Measurements from ENCODE around the gene FCHO2.

Gene FCHO2

GRCh38 chr5:73027361-73027760 is 71.5 kb downstream of the FCHO2 start:
- no peak for TF ChIP-seq MAX (IDR thresholded peaks at IDR 0.05)
- TF ChIP-seq NFIC (IDR thresholded peaks at IDR 0.05), result no peak
- no peak for TF ChIP-seq TEAD4 (IDR thresholded peaks at IDR 0.05)
- no peak for TF ChIP-seq REST (IDR thresholded peaks at IDR 0.05; ENCODE audit: low read depth)
- TF ChIP-seq FOXM1 (IDR thresholded peaks at IDR 0.05; ENCODE audit: borderline replicate concordance, low read depth), result no peak
- no peak for TF ChIP-seq USF1 (IDR thresholded peaks at IDR 0.05)
- no peak for TF ChIP-seq CEBPB (IDR thresholded peaks at IDR 0.05)
- TF ChIP-seq CREB1 (IDR thresholded peaks at IDR 0.05; ENCODE audit: low read depth), result no peak
- TF ChIP-seq RAD21 (IDR thresholded peaks at IDR 0.05; ENCODE audit: low read depth), result no peak
- TF ChIP-seq TAF1 (IDR thresholded peaks at IDR 0.05; ENCODE audit: low read depth), result no peak
- TF ChIP-seq EGR1 (IDR thresholded peaks at IDR 0.05), result no peak
- TF ChIP-seq EP300 (IDR thresholded peaks at IDR 0.05; ENCODE audit: borderline replicate concordance), result no peak

- no peak for TF ChIP-seq USF1 (IDR thresholded peaks at IDR 0.05)
- no peak for TF ChIP-seq EP300 (IDR thresholded peaks at IDR 0.05; ENCODE audit: borderline replicate concordance)
Observed at GRCh38 chr5:73027816-73028215, 72.0 kb downstream of the FCHO2 start.

GRCh38 chr5:73028991-73029595 is 73.3 kb downstream of the FCHO2 start:
- TF ChIP-seq EP300 (IDR thresholded peaks at IDR 0.05; ENCODE audit: borderline replicate concordance), result no peak
- no peak for TF ChIP-seq REST (IDR thresholded peaks at IDR 0.05; ENCODE audit: low read depth)
- TF ChIP-seq CREB1 (IDR thresholded peaks at IDR 0.05; ENCODE audit: low read depth), result no peak
- TF ChIP-seq CEBPB (IDR thresholded peaks at IDR 0.05), result no peak
- no peak for TF ChIP-seq MAX (IDR thresholded peaks at IDR 0.05)
- TF ChIP-seq FOXM1 (IDR thresholded peaks at IDR 0.05; ENCODE audit: borderline replicate concordance, low read depth), result no peak
- TF ChIP-seq EGR1 (IDR thresholded peaks at IDR 0.05), result no peak
- no peak for TF ChIP-seq RAD21 (IDR thresholded peaks at IDR 0.05; ENCODE audit: low read depth)
- no peak for TF ChIP-seq TAF1 (IDR thresholded peaks at IDR 0.05; ENCODE audit: low read depth)
- no peak for TF ChIP-seq TCF12 (IDR thresholded peaks at IDR 0.05; ENCODE audit: low read depth)
- no peak for TF ChIP-seq USF1 (IDR thresholded peaks at IDR 0.05)
- no peak for TF ChIP-seq TEAD4 (IDR thresholded peaks at IDR 0.05)
- TF ChIP-seq ZBTB7A (IDR thresholded peaks at IDR 0.05; ENCODE audit: low read depth), result no peak
- TF ChIP-seq YY1 (IDR thresholded peaks at IDR 0.05; ENCODE audit: low read depth), result no peak
- TF ChIP-seq NFIC (IDR thresholded peaks at IDR 0.05), result no peak

- no peak for TF ChIP-seq EP300 (IDR thresholded peaks at IDR 0.05; ENCODE audit: borderline replicate concordance)
- no peak for TF ChIP-seq CREB1 (IDR thresholded peaks at IDR 0.05; ENCODE audit: low read depth)
- no peak for TF ChIP-seq EGR1 (IDR thresholded peaks at IDR 0.05)
Observed at GRCh38 chr5:73030531-73030930, 74.7 kb downstream of the FCHO2 start.

- no peak for TF ChIP-seq YY1 (IDR thresholded peaks at IDR 0.05; ENCODE audit: low read depth)
- TF ChIP-seq EGR1 (IDR thresholded peaks at IDR 0.05), result no peak
- TF ChIP-seq ZBTB7A (IDR thresholded peaks at IDR 0.05; ENCODE audit: low read depth), result no peak
- TF ChIP-seq NFIC (IDR thresholded peaks at IDR 0.05), result peak; percentile 84
- peak; percentile 100 for TF ChIP-seq TEAD4 (IDR thresholded peaks at IDR 0.05)
- TF ChIP-seq REST (IDR thresholded peaks at IDR 0.05; ENCODE audit: low read depth), result no peak
- peak; percentile 95 for TF ChIP-seq EP300 (IDR thresholded peaks at IDR 0.05; ENCODE audit: borderline replicate concordance)
- TF ChIP-seq TAF1 (IDR thresholded peaks at IDR 0.05; ENCODE audit: low read depth), result no peak
- TF ChIP-seq USF1 (IDR thresholded peaks at IDR 0.05), result no peak
- TF ChIP-seq CEBPB (IDR thresholded peaks at IDR 0.05), result peak; percentile 46; the same call in 1 of the 2 replicates
- TF ChIP-seq FOXM1 (IDR thresholded peaks at IDR 0.05; ENCODE audit: borderline replicate concordance, low read depth), result peak; percentile 86; the same call in 1 of the 2 replicates
- peak; percentile 58; the same call in 1 of the 2 replicates for TF ChIP-seq MAX (IDR thresholded peaks at IDR 0.05)
- TF ChIP-seq CREB1 (IDR thresholded peaks at IDR 0.05; ENCODE audit: low read depth), result no peak
- peak; percentile 1; the same call in 1 of the 2 replicates for TF ChIP-seq RAD21 (IDR thresholded peaks at IDR 0.05; ENCODE audit: low read depth)
- TF ChIP-seq TCF12 (IDR thresholded peaks at IDR 0.05; ENCODE audit: low read depth), result peak; percentile 90
Observed at GRCh38 chr5:73030995-73031394, 75.2 kb downstream of the FCHO2 start.

Measured in Ishikawa (cell line).